HG03575 (cell line): ENCODE measurements around the gene PTPN21.
A peak's percentile ranks its signal among the peaks of the same experiment; 100 is the strongest.

ENCODE experiments used
- ATAC-seq: cut with Tn5 transposase; IDR thresholded peaks from one replicate; pipeline ENCODE4 v1.9.1; 2021; ENCODE audit not compliant: unreplicated experiment, insufficient number of reproducible peaks, low FRiP score; ENCODE audit errors: extremely low read depth

The PTPN21 gene

DNA sequence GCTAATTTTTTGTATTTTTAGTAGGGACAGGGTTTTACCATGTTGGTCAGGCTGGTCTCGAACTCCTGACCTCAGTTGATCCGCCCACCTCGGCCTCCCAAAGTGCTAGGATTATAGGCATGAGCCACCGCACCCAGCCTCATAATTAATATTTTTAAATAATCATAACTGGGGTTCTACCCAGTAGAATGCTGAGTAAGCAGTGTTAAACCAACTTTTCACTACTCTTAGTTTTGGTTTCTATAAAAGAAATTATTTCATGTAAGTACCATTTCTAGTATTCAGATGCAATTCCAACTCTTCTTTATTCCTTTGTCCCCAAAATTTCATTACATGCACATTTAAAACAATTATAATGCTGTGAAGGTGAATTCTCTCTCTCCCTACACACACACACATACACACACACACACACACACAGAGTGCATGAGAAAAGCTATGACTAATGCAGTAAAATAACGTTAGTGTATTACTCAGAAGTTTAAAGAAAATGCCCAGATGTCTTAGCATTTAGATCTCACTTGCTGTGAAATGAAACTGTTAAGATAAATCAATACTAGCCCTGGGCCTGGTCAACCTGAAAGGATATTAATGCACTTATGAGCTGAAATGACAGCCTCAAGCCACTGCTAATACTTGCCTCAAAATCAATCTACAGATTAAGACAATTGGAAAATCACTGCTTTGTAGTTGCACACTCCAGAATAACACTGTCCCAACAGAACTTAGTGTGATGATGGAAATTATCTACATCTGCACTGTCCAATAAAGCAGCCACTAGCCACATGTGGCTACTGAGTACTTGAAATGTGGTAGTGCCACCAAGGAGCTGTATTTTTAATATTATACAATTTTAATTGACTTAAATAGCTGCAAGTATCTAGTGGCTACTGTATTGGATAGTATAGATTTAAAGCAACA, 36.0 kb downstream of the PTPN21 start:
- ATAC-seq, result no peak

DNA sequence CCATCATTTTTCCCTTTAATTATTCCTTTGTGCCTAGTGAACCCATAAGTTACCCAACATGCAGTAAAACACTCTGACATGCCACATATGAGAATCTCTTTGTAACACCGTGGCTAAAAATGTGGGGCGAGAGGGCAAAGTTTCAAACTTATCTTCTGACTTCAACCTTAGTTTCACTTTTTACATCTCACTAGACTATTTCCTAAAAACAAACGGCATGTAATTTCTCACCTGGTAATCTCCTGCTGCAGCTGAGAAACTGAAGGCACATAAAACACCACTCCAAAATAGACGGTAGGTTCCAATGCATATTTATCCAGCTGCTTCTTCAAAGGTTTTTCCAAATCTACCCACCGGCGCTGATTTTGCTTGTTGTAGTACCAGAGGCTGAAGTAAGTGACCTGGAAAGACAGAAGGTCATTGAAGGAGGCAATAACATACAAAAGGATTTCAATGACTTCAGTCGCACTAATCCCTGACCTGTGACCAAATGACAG, 37.9 kb downstream of the PTPN21 start:
- no peak for ATAC-seq

DNA sequence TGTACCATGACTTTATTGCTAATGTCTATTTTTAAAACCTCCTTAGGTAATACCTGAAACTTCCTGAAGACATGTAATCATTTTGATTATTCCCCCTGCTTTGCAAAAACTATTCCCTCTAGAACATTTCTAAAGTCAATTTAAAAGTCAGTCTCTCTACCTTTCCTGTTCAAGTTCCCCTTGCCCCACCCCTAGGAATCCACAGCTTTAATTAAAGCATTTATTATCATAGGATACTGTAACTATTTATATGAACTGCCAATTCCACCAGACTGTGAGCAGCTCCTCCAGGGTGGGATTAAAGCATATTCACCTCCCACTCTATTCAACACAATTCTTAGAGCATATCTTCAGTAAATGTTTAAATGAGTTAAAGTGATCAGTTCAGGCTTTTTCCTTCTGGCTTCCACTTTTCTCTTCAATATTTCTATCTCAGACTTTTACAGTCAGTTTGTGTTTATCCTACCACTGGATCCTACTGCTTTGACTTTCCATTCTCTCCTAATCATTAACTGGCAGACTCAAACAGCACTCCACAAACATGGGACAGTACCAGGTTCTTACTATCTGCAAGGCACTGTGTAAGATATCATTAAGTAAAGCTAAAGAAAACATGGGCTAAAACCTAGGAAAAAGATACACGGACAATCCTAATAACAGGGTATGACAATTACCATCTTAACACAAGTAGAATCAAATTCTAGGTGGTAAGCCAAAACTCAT, 39.1 kb downstream of the PTPN21 start:
- no peak for ATAC-seq

DNA sequence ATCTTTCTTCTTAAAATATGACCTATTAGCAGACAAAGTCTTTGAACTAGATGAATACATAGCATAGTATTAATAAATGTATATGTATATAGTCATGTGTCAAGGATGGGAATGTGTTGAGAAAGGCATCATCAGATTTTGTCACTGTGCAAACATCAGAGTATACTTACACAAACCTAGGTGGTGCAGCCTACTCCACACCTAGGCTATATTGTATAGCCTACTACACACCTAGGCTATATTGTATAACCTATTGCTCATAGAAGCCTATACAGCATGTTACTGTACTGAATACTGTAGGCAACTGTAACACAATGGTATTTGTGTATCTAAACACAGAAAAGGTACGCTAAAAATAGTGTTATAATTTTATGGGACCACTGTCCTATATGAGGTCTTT, 47.6 kb downstream of the PTPN21 start:
- ATAC-seq, result no peak

DNA sequence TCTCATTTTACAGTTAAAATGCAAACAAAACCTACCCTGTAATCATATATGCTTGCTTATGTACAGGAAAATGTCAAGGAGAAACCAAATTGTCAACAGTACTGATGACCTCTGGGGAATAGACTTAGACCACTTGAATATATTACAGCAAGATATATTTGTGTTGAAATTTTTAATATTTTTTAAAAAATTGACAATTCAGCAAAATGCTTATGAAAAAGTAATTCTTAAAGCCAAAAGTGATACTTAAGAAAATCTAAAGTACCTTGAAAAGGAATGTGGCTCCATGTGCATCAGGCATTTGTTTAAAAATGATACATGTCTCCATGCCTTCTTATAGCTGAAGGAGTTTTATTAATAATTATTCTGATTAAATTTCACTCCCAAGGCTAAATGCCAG, 49.2 kb downstream of the PTPN21 start:
- ATAC-seq, result no peak

DNA sequence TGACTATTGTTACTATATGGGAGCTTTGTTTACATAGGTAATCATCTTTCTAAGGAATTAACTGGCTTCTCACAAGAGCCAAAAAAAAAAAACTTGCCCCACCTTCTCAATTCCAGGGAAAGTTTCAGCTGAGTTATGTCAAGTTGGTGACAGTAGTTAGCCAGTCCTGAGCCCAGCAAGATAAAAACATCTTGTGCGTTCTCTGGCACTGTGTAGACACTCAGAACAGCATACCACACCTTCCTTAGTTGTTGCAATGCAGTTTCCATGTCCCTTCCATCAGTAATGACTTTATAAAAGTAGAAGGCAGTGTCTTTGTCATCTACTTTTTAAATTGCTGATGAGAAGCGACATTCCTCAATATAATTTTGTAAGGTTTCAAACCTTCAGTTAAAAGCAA, 50.2 kb downstream of the PTPN21 start:
- ATAC-seq, result no peak

DNA sequence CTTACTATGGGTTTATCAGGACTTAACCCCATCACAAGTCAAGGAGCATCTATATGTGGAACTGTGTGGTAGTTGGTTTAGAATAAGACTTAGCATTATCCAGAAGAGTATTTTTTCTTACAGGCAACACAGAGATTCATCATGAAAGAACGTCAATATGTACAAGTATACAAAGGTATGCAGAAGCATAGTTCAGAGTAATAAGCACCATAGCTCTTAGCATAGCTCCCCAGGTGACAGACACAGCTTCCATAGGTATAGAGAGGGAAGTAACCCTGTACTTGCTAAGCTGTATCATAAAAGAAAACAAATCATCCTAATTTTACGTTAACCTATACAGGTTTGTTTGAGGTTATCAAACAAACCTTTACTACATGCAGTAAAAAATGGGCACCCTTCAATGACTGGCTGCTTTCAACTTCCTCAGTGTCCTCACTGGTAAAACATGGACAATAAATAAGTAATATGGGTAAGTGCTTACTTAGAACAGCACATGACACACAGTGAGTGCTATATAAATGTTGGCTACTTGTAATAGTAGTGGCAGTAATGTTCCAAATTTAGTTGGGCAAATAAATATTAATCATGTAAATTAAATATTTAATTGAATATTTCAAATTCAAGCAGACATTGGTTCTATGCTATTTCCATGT, 50.9 kb downstream of the PTPN21 start:
- ATAC-seq, result no peak

DNA sequence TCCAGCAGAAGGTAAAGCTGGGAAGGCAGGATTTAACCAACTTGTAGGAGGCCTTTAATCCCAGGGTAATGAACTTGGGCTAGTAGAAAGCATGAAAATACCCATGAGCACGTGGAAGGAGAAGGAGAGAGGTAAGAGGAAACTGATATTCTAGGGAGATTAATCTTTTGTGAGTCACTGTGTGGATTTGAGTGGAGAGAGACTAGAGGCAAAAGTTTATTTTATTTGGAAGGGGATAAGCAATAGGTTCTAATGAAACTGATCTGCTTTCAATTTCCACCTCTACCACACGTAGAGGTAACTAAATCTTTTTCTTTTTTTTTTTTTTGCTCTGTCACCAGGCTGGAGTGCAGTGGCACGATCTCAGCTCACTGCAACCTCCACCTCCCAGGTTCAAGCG, 52.1 kb downstream of the PTPN21 start:
- ATAC-seq, result no peak

DNA sequence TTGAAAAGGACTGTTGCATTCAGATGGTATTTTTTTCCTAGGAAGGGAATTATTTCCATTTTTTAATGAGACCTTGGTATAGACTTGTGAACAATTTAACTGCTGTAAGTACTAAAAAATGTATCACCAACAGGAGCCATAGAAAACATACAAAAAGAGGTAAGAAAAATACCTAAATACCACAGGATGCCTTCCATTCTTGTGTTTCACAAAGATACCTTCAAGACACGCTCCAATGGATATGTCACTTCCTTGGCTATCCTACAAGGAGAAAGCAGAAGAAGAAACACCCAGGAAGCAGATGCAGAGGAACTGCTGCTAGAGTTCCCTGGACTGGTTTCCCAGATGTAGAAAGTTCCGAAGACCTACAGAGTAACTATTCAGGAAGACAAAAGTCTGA, 54.2 kb downstream of the PTPN21 start:
- no peak for ATAC-seq

DNA sequence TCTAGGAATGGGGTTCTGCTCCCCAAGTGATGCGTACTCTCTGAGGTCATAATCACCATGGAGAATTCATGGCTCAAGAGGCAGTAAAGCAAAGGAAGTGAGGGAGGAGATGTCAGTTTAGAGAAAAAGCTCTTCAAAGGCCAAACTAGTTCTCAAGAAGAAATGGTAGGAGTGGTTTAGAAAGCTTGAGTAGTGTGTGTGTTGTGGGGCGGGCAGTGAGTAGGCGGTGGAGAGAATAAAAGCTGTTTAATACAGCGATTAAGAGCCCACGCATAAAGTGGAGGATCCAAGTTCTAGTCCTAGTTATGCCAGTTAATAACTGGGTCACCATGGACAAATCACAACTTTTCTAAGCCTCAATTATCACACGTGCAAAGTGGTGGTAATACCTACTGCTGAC, 55.6 kb downstream of the PTPN21 start:
- no peak for ATAC-seq

DNA sequence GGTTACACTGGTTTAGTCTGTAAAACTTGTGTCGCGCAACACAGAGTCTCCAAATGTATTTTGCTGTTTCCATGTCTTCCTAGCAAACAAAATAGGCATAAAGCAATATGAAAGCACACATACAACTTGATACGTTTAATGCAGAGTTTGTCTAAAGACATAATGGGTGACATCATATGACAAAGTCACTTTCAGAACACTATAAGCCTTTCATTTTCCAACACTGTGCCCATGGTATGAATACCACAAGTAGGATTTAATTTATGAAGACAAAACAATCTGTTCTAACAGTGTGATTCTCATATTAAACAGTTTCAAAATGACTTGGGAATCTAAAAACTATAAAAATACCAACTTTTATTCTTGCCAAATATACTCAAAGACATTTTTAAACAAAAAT, 58.4 kb downstream of the PTPN21 start:
- no peak for ATAC-seq

DNA sequence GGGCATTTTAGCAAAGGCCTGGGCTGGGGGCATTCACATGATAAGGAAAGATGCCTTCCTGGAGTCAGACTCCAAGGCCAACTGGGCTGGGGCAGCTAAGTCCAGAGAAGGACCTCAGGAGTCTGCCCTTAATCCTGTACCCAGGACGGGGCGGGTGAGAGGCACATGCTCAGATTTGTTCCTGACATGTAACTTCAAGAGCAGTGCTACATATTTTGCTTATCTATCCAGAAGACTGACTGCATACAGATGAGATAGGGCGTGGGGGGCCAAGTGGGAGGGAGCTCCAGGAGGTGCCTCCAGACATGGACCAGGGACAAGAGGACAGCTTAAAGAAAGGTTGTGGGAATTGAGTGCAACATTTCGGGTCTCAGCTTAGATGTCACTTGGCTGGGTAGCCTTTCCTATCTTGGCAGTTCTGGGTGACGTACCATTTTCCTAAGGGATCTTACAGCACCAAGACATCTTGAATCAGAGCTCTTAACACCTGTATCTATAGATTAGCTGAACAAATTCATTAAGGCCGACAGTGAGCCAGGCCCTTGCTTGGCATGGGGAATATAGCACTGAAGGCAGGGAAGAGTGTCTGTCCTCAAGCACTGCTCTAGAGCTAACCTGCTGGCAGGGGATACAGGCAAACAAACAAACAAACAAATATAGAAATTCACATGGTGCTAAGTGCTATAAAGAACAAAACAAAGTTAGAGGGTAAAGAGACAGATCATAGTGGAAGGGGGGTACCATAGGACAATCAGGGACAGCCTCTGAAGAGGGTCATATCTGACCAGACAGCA, 61.2 kb downstream of the PTPN21 start:
- no peak for ATAC-seq

DNA sequence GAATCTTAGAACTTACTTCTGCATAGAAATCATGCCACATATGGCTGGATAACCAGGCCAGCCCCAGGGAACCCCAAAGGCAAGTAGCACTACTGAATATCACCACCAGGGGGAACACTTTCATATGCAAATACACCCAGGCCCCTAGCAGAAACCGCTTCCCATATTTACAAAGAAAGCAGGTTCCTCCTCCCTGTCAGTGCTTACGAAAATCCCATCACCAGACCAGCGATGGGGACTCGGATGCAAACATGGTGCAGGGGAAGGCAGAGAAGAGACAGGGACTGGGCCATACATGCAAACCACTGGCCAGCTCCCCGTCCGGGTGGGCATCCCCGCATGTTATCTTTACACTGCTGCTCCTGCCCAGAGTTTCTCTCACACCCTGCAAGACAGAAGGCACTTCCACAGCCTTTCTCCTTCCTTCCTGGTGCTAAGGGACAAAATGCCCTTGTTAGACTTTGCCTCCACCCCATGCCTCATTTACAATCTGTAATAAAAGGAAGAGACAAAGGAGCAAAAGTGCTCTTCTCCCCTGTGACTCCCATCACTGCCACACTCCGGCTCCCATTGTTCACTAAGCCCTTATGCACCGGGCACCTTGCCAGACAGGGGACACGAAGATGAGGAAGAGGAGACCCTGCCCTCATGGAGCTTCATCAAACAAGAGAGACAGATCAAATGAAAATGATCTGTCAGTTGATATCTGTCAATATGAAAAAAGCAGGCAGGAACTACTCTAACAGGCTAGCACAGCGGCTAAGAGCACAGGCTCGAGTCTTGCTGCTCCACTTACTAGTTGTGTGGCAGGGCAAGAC, 62.3 kb downstream of the PTPN21 start:
- ATAC-seq, result peak; percentile 87

DNA sequence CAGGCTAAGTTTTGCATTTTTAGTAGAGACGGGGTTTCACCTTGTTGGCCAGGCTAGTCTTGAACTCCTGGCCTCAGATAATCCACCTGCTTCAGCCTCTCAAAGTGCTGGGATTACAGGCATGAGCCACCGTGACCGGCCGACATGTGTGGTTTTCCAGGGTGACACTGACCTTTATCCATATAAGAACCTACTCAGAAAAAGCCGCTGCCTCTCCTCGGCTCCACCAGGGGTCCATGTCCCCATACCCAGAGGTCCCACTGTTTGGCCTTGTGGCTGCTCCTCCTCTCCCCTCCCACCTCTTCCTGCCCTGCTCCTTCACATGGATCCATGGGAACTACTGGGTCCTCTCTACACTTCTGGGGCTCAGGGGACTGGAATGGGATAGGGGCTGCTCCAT, 64.6 kb downstream of the PTPN21 start:
- ATAC-seq, result no peak

DNA sequence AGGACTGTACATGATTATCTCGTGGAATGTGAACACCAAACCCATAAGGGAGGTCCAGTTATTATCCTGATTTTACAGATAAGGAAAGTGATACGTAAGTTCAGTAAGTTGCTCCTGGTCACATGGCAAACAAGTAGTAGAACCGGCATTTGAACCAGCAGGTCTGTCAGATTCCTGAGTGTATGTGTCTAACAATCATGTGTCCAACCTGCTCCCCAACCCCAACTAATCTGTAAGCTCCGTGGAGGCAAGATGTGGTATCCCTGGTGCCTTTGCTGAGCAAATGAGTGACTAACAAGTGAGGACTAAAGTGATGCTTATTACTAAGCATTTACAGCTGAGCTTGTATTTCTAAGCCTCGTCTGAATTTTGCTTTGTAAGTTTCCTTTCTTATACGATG, 65.9 kb downstream of the PTPN21 start:
- ATAC-seq, result no peak

DNA sequence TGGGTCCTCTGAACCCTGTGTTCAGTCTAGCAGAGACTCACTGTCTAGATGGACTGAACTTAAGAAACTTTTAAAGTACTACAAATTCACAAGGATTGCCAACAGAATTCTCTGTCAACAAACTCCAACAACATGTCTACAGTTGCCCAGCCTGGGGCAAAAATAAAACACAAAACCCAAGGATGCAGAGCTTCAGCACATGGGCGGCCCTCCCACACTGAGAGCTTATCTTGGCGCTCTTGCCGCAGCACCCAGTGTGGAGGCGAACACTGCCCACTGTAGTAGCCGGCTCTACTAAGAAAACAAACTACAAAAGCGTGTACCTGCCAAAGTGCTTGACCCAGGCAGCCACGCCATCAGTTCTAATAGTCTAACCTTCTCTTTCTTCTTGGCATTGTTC, 66.7 kb downstream of the PTPN21 start:
- ATAC-seq, result no peak

DNA sequence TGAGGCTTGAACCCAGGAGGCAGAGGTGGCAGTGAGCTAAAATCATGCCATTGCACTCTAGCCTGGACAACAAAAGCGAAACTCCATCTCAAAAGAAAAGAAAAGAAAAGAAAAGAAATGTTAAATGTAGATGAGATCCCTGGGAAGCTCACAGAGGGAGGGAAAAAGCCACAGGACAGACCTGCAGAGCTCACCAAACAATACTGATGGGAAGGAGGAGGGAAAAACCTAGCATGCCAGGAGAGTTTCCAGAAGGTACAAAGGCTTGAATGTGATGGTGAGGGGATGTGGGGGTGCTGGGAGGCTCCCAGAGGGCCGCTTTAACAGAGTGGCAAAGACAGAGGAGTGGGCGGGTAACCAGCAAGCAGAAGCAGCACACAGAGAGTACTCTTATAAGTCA, 72.3 kb downstream of the PTPN21 start:
- no peak for ATAC-seq

DNA sequence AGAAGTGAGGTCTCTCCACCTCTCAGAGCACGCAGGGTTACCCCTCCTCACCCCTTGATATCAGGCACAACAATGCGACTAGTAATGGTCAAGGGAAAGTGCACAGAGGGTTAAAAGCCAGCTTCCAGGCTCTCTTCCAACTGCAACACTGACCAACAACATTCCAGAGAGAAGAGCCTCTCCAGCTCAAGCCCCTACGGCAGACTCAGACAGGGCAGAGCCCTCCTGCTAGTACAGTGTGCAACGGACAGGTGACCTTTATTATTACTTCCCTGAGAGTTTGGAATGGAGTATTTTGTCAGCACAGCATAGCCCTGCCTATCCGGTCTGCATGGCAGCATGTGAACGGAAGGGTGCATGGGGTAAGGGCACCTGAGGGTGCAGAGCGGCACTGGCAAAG, 73.0 kb downstream of the PTPN21 start:
- no peak for ATAC-seq
